IPS-NIHi11 (cell line): ENCODE results near the gene SCO2.

ENCODE experiments used
- DNase-seq: peaks from one replicate; pipeline ENCODE4 v3.0.0; 2012; ENCODE audit warnings: mixed read lengths, low spot score

Gene SCO2, protein sequence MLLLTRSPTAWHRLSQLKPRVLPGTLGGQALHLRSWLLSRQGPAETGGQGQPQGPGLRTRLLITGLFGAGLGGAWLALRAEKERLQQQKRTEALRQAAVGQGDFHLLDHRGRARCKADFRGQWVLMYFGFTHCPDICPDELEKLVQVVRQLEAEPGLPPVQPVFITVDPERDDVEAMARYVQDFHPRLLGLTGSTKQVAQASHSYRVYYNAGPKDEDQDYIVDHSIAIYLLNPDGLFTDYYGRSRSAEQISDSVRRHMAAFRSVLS

DNA sequence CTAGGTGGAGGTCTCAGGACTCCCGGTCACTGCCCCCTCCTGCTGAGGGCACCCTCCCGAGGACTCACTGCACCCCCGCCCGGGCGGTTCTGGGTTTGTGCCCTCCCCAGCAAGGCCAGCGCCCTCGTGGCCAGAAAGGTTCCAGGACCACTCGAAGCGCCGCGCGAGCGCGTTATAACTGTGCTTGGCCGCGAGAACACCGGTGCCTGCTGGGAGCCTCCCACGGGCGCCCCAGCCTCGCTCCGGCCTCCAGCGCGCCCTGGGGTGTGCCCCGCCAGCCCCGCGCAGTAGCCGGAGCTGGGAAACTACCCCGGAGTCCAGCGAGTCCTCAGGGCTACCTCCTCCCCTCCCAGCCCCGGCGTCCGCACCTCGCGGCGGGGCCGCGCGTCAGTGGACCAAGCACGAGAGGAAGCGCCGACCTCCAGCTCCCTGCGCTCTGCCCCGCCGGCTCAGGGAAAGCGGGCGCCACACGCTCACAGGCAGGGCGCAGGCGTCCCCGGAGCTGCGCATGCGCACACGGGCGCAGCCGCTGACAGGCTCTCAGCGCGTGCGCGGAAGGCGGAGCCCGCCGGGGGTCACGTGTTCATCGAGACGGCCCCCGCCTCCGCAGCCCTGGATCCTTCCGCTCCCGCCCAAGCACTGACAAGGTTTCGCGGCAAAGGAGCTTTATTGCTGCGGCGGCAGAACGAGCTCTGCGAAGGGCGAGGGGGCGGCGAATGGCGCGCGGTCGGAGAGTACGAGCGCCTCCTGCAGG lies at the start of gene SCO2:
Gene SCO2, minus strand, starts transcription at position 495 of the 754 bp plus-strand sequence. CDS start 1,187 bp downstream, outside the sequence.
- peak; percentile 99 for DNase-seq

DNA sequence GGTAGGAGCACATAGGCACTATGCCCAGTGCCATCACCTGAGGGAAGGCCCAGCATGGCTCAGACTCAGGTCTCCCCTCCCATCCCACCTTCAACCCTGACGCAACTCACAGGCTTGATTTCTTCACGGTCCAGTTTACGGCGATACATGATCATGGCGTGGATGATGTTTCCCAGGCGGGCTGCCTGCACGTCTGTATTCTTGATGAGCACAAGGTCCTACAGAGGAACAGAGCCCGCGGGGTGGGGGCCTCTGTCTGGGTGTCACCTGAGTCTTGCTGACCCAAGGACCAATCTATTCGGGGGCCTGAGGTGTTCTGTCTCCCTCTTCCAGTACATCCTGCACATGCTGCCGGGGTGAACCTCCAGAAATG lies 49.0 kb upstream of the SCO2 start:
- no peak for DNase-seq

DNA sequence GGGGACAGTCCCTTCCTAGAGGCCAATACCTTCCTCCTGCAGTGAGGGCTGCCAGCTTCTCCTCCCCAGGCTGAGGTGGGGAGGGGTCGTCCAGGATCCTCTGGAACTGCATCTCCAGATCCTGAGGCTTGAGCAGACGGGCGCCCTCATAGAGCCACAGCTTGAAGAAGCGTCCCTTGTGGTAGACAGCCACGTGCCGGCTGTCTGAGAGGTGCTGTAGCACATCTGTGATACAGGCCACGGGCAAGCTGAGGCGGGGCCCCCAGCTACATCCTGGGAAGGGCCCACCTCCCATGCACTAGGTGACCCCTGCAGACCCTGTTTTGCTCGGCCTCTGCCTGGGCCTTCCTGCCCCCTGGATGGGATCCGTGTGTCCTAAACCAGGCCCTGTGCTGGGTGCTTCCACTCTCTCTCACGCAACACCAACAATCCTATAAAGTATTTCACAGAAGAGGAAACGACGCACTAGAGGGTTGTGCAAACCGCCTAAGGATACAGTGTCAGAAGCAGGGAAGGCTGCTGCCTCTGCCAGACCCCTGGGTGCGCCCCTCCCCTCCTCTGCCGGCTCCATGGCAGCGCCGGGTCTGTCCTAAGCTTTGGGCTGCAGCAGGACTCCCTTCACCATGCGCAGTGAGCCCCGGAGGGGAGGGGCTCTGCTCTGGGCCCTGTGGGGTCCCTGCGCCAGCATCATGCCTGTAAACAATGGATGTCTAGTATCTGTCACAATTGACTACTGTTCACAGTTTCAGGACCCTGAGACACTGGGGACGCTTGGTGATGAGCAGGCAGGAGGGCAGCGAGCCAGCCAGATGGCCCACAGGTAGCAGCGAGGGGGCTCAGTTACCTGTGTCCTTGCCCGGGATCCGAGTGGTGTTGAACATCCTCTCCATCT lies 48.3 kb upstream of the SCO2 start:
- DNase-seq = no peak

DNA sequence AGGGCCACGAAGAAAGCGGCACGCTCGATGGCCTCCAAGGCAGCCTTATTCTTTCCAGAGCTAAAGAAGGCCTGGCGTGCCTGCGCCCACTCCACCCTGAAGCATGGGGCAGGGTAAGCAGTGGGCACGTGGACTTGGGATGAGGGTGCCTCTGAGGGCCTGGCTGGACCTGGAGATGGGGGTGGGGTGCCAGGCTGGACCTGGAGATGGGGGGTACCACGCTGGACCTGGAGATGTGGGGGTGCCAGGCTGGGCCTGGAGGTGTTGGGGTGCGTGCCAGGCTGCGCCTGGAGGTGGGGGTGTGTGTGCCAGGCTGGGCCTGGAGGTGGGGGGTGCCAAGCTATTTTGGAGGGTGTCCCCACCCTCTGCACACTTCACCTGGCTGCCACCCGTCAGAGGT lies 47.6 kb upstream of the SCO2 start:
- no peak for DNase-seq

DNA sequence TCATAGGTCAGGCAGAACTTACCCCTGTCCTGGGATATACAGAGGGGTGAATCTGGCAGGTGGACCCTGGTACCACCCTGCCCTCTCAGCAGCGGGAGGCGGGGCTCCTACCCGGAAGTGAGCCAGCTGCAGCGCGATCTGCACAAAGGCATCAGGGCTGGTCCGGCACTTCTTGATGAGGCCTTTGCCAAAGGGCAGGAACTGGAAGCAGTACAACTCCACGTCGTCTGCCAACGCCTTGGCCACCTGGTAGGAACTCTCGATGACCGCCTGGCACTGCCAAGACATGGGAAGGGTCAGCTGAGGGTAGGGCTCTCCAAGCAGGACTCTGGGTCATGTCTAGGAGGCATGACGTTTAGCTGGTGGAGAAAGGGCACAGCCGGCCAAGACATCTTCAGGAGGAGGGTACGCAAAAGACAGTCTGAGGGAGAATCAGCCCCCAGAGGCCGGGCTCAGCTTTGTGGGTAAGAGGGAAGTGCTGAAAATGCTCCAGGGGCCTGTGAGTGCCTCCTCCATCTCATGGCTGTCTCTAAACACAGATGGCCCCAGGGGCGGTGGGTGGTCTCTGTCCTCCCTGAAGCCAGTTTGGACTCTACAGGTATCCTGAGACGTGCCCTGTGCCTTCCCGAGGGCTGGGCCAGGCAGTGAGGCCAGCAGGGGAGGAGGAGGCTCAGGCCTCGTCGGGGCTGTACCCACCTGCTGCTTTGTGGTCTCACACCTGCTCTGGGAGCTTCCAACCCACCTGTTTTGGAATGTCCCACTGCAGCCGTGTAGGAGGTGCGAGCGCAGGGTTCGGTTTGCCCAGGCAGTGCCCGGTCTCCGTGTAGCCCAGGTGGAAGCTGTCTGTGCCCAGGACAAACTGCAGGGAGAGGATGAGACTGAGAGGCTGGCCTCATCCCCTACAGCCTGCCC lies 46.1 kb upstream of the SCO2 start:
- DNase-seq = no peak

DNA sequence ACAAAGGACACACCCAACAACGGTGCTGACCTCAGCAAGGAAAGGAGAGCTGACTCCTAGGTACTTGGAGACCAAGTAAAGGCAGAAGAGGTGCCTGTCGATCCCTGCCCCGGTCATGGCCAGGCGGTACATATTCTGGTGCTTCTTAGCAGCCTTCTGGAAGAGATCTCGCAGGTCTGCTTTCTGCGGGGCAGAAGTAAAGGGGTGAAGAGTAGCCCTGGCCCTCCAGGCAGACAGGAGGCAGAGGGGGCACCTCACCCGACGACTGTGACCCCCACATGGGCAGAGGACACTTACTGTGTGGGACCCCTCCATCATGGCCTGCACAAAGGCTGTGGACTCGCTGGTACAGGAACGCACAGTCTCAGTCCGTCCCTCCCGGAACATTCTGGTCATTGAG lies 45.5 kb upstream of the SCO2 start:
- no peak for DNase-seq

DNA sequence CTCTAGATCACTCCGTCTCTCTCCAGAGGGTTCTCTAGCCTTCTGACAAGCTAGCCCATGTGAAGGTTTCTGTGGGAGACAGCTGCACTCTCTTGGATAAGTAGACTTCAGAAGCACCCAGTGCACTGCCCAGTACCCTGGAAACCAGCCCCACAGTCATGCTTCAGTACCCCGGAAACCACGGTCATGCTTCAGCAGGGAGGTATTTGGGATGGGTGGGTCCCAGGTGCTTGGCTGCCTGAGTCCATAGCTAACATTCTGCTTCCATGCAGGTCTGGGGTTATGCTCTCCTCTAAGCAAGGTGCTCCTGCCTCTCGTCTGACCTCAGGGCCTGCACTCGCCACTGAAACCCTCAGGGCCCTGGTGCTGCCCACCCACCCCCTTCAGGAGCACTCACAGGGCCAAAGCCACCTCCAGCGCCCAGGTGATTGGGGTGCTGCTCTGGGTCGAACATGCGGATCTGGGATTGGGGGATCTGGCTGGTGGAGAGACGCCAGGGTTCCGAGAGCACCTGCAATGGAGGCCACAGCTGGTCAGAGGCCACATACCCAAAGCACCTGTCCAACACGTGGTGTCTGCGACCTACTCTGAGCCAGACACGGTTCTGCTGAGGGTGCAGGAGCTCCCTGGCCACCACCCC lies 44.6 kb upstream of the SCO2 start:
- DNase-seq = peak; percentile 19

DNA sequence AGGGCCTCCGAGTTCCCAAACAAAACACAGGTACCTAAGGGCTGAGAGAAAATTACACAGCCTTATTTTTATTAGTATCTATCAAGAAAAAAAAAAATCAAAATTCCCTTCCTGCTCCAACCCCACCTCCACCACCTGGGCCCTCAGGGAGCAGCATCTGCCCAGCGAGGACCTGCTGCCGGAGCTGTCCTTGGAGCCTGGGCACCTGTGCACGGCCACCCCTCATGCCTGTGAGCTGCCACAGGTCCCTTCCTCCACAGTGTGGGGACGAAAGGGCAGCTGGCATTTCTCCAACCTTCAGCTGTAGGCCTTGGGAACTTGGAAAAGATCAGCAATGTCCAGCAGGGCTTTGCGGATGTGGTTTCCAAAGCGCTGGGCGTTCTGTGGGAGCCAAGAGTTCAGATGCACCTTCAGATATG lies 43.7 kb upstream of the SCO2 start:
- DNase-seq = no peak

DNA sequence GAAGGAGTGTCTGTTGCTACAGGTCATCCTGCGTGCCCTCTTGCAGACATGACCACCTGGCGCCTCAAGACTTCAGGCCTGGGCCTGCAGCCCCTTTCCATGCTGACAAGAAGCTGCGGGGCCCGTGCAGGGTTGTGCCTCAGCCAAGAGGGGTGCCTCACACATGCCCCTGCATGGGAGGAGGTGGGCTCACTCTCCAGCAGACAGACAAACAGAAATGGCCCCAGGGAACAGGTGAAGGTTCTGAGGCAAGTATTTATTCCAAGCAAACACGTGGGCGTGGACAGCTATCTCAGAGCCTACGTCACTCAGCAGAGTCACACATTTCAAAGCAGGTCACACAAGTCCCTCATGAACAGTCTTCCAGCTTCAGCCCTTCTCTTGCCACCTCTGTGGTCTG lies 43.2 kb upstream of the SCO2 start:
- no peak for DNase-seq

DNA sequence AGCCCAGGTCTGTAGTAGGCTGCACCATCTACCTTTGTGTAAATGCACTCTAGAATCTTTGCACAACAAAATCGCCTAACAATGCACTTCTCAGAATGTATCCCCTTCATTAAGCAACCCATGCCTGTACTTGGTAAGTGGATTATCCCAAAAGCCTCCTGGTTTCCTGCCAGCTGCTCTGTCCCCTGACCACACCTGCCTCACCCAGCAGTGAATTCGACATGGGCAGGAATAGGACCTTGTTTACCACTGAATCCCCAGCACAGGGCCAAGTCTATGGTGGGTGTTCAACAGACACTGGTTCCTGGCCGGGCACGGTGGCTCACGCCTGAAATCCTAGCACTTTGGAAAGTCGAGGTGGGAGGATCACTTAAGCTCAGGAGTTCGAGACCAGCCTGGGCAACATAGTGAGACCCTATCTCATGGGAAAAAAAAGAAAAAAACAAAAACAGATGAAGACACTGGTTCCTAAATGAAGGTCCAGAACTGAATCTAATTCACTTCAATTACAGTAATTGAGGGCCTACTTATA lies 42.4 kb upstream of the SCO2 start:
- no peak for DNase-seq

DNA sequence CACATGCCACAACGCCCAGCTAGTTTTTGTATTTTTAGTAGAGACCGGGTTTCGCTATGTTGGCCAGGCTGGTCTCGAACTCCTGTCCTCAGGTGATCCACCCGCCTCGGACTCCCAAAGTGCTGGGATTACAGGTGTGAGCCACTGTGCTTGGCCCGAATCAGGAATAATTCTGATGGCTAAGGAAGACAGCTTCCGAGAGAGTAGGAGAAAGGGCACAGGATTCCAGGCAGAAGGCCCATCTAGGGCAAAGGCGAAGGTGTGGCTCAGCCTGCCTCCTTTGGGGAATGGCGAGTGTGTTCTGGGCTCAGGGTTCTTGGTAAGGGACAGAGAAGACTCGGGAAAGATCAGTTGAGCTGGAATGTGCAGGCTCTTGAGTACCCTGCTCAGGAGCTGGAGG lies 38.9 kb upstream of the SCO2 start:
- DNase-seq = no peak

DNA sequence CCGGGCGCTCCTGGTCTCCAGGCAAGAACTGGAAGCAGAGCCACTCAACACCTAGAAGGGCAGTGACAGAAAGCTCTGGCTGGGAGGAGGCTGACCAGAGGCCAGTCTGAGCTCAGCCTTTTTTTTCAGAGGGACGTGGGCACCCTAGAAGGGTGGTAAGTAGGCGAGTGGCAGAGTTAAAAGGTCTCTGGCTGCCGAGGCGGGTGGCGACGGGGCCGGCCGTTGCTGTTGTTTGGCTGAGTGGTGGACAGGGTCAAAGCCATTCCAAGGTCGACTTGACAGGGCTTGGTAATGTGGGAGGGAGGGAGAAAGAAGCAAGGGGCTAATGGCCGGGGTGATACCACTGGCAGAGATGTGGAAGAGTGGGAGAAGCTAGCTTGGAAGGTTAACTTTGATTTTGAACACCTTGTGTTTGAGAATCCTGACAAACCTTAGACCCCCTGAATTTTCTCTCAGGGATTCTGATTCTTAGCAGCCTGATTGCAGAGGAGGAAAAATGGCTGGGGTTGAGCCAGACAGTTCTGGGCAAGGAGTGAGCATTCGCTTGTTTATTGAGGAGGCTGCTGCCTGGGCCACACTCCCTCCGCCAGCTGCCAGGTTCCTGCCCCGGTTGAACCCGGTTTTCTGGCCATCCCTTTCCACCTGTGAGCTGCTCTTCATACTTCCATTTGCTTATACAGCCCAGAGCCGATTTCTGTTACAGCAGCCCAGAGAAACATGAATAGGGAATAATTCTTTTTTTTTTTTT lies 38.2 kb upstream of the SCO2 start:
- DNase-seq = peak; percentile 31

DNA sequence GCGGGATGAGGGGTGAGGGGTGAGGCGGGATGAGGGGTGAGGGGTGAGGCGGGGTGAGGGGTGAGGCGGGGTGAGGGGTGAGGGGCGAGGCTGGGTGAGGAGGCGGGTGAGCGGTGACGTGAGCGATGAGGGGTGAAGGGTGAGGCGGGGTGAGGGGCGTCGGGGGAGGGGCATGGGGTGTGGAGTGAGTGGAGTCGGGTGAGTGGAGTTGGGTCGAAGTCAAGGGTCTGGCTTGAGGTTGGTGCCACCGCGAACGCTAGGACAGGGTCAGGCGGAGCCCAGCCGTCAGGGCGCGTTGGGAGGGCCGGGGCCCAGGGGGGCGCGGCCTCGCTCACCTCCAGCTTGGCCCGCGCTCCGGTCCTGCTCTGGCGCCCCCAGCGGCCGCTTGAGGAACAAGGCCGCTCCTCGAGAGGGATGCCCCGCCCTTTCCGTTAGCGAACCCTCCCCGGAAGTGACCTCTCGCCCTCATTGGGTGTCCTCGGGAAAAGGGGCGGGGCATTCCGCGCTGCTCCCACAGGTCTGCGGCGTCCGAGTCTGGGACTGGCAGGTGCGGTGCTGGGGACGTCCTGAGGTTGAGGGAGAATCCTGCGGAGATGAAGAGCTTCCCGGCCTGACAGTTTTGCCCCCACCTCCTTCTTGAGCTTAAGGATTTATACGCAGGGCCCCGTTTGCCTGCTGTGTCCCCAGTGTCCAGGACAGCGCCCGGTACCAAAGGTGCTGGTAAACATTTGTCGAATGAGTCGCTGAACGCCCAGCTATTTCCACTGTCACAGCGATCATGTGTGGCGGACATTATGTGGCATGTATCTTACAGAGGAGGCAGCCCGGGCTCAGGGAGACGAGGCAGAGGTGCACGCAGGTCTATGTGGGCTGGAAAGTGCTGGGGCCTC lies 37.4 kb upstream of the SCO2 start, which contains the start of gene SYCE3:
Gene SYCE3, minus strand, starts transcription at position 397 of the 890 bp plus-strand sequence. CDS start 6,514 bp downstream, outside the sequence.
- DNase-seq = peak; percentile 96

DNA sequence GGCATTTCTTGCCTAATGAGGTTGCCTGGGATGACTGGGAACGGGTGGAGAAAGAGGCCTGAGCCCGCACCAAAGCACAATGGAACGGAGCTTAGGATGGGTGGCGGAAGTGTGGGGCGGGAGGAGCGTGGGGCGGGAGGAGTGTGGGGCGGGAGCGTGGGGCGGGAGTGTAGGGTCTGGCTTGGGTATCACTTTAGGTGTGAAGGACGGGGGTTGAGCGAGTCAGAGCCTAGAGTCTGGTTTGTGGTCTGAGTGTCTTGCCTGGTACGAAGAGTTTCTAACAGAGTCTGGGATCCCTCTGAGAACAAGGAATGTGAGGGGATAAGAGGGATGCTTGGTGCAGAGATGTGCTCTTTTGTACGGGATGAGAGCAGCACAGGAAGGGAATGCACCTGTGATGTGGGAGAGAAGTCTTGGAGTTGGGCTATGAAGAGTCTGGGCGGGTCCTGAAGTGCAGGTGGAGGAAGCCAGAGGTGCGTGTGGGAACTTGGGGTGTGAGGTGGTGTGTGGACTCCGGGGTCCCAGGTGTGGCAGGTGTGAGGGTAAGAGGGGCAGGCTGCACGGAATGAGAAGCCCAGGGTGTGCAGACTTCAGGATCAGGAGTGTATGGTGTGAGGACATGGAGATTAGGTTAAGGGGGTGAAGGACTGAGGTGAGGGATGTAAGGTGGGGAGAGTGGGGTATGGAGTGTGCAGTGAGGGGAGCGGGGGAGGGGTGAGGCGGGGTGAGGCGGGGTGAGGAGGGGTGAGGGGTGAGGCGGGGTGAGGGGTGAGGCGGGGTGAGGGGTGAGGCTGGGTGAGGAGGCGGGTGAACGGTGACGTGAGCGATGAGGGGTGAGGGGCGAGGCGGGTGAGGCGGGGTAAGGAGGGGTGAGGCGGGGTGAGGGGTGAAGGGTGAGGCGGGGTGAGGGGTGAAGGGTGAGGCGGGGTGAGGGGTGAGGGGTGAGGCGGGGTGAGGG lies 36.3 kb upstream of the SCO2 start:
- DNase-seq = no peak

DNA sequence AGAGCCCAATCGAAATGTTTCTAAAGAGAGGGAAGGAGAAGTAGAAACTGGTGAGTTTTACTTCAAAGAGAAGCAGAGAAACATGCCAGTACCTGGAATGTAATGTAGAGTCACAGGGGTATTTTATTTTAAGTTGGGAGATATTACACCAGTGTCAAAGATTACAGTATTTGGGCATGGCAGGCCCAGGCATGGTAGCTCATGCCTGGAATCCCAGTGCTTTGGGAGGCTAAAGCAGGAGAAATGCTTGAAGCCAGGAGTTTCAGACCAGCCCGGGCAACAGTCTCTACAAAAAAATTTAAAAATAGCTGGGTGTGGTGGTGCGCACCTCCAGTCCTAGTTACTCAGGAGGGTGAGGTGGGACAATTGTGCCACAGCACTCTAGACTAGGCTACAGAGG lies 34.6 kb upstream of the SCO2 start:
- no peak for DNase-seq

DNA sequence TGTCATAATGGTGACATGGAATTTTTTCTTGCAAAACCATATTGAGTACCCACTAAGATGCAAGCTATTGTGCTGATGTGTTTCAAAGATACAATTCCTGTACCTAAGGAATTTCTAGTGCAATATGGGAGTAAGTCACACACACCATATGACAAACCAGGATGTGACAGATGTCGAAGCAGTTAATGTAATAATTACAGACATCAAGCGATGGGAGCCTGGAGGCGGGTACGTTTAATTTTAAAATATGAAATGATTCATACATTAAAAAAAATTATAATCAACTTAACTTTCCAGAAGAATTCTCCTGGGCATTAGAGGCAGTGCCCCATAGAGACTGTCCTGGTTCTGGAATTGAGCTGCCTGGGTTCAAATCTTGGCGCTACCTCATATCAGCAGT lies 31.3 kb upstream of the SCO2 start:
- DNase-seq = no peak

DNA sequence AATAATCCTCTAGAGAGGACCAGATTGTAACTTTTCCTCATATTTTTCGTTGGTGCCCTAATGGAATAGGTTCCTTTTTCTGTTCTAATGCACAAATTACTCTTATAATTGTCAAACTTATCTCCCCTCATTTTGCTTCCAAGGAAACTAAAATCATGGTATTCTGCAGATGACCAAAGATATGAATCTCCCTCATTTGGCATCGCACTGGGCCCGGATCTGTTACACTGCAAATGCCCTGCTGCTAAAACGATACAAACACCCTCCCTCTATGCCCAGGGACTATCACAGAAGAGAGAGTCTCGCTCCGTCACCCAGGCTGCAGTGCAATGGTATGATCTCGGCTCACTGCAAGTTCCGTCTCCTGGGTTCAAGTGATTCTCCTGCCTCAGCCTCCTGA lies 27.9 kb upstream of the SCO2 start:
- DNase-seq = no peak
